K562 (cell line): ENCODE data around the gene CCT7. TPM values are rescaled to one million over a fixed set of nuclear protein-coding genes. Genes with fewer than 3 reads are reported as not detected.
A peak's percentile ranks its signal among the peaks of the same experiment; 100 is the strongest.

ENCODE experiments used
- CBFA2T3 ChIP-seq: fragments of 450-650 bp; IDR thresholded peaks from 2 replicates; pipeline ENCODE4 v1.6.1; 2017
- CREM ChIP-seq: IDR thresholded peaks from 2 replicates; pipeline ENCODE4 v1.6.1; 2014; ENCODE audit warnings: antibody characterized with exemption, low read depth
- FOXK2 ChIP-seq, 2 experiments: fragments of 450-650 bp; IDR thresholded peaks in 1 of 2; conservative IDR thresholded peaks in 1 of 2; 2 replicates each; pipeline ENCODE4 v1.6.1; 2016; ENCODE audit warnings: low read depth in 2 of 2, mild to moderate bottlenecking in 1 of 2
- GMEB1 ChIP-seq: fragments of 250-450 bp; sonication (Bioruptor Pico); IDR thresholded peaks from 2 replicates; pipeline ENCODE4 v1.4.0; 2020; ENCODE audit warnings: mild to moderate bottlenecking
- HDAC8 ChIP-seq: fragments of 450-650 bp; IDR thresholded peaks from 2 replicates; pipeline ENCODE4 v1.6.1; 2016; ENCODE audit warnings: mild to moderate bottlenecking, missing genetic modification characterization, moderate library complexity, missing compliant biosample characterization
- HLTF ChIP-seq: fragments of 450-650 bp; IDR thresholded peaks from 2 replicates; pipeline ENCODE4 v1.6.1; 2016
- L3MBTL2 ChIP-seq: fragments of 450-650 bp; IDR thresholded peaks from 2 replicates; pipeline ENCODE4 v1.6.1; 2016; ENCODE audit warnings: mild to moderate bottlenecking, moderate library complexity
- NEUROD1 ChIP-seq: fragments of 150-350 bp; IDR thresholded peaks from 2 replicates; pipeline ENCODE4 v1.6.1; 2014; ENCODE audit warnings: borderline replicate concordance, low read length, low read depth; ENCODE audit not compliant: partially characterized antibody
- U2AF1 ChIP-seq: fragments of 200-400 bp; formaldehyde crosslinking; optimal IDR thresholded peaks from 2 replicates; pipeline ENCODE3; 2017; ENCODE audit warnings: mild to moderate bottlenecking, low read depth, low read length, moderate library complexity
- ZFPM2 ChIP-seq: fragments of 250-450 bp; sonication (Bioruptor Pico); IDR thresholded peaks from 2 replicates; pipeline ENCODE4 v1.5.1; 2022; ENCODE audit warnings: mild to moderate bottlenecking
- ZNF41 ChIP-seq: fragments of 250-450 bp; sonication (Bioruptor Pico); conservative IDR thresholded peaks from 2 replicates; pipeline ENCODE4 v1.4.0; 2020; ENCODE audit warnings: mild to moderate bottlenecking
- polyA plus RNA-seq, 8 experiments: library from polyadenylated mRNA; depleted of rRNA in 4 of 8; stranded (reverse) in 5 of 8; unstranded in 3 of 8; fragments of >200 nt; fragmentation: Nextera tagmentation in 2 of 8; fragmentation: Illumina TruSeq in 1 of 8; extraction: Ambion mirVana in 2 of 8; extraction: Trizol in 1 of 8; gene quantifications; 2 replicates each; pipeline versions ENCODE4 v1.2.1 to v1.2.3, GENCODE V29; 2011 to 2014; ENCODE audit warnings: inconsistent platforms in 1 of 8, missing spikeins in 1 of 8
- total RNA-seq, 7 experiments: library from RNA; depleted of rRNA in 6 of 7; stranded (reverse); fragments of >200 nt in 6 of 7; fragmentation: Illumina TruSeq in 2 of 7; extraction: Trizol in 2 of 7; gene quantifications; 2 replicates each; pipeline versions ENCODE4 v1.2.1 to v1.2.3, GENCODE V29; 2011 to 2021; ENCODE audit warnings: low replicate concordance in 1 of 7
- TF ChIP-seq, protein P1 (sequence below), 2 experiments: IDR thresholded peaks; 2 replicates each; pipeline ENCODE4 v1.6.1; 2012; ENCODE audit warnings: improper control_type of control experiment in 2 of 2, low read depth in 2 of 2, low read length in 2 of 2, borderline replicate concordance in 1 of 2
- TF ChIP-seq, protein P2 (sequence below): sonication (generic); formaldehyde crosslinking; IDR thresholded peaks from 2 replicates; pipeline ENCODE4 v1.9.0; 2022; ENCODE audit warnings: mild to moderate bottlenecking, missing genetic modification reagents
- TF ChIP-seq, protein P3 (sequence below), 3 experiments: IDR thresholded peaks in 2 of 3; conservative IDR thresholded peaks in 1 of 3; 2 replicates each; pipeline ENCODE4 v1.5.1; 2011 to 2012; ENCODE audit warnings: low read length in 3 of 3, mild to moderate bottlenecking in 3 of 3, control low read depth in 2 of 3, improper control_type of control experiment in 1 of 3, inconsistent platforms in 1 of 3, low read depth in 1 of 3, mixed read lengths in 1 of 3, moderate library complexity in 1 of 3; ENCODE audit not compliant: insufficient read depth in 2 of 3
- TF ChIP-seq, protein P4 (sequence below): sonication (generic); formaldehyde crosslinking; IDR thresholded peaks from 2 replicates; pipeline ENCODE4 v1.8.0; 2022; ENCODE audit warnings: mild to moderate bottlenecking, missing genetic modification reagents

The CCT7 gene
- total and polyA plus RNA-seq, 9 of the 15 experiments (the other 6 are each of a cell fraction or from before 2014, with no cell fraction given) = 326 to 856 (median 638) TPM

- TF ChIP-seq, protein P1, sequence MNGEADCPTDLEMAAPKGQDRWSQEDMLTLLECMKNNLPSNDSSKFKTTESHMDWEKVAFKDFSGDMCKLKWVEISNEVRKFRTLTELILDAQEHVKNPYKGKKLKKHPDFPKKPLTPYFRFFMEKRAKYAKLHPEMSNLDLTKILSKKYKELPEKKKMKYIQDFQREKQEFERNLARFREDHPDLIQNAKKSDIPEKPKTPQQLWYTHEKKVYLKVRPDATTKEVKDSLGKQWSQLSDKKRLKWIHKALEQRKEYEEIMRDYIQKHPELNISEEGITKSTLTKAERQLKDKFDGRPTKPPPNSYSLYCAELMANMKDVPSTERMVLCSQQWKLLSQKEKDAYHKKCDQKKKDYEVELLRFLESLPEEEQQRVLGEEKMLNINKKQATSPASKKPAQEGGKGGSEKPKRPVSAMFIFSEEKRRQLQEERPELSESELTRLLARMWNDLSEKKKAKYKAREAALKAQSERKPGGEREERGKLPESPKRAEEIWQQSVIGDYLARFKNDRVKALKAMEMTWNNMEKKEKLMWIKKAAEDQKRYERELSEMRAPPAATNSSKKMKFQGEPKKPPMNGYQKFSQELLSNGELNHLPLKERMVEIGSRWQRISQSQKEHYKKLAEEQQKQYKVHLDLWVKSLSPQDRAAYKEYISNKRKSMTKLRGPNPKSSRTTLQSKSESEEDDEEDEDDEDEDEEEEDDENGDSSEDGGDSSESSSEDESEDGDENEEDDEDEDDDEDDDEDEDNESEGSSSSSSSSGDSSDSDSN (IDR thresholded peaks at IDR 0.05; ENCODE audit: borderline replicate concordance in 1 of 2, low read depth in 2 of 2, low read length in 2 of 2) = 0 out of 4 replicates have a peak, but pooled peaks have one; percentile 19 to 54
- TF ChIP-seq GMEB1 (CRISPR knock-in tag) = 0 out of 2 replicates have a peak, but pooled peaks have one; percentile 21
- TF ChIP-seq FOXK2 (conservative IDR thresholded peaks at IDR 0.05 in 1 of 2, IDR thresholded peaks at IDR 0.05 in 1 of 2; ENCODE audit: low read depth in 2 of 2) = peak; percentile 83 to 90
- TF ChIP-seq HDAC8 (tag) = 0 out of 2 replicates have a peak, but pooled peaks have one; percentile 57
- no peak for TF ChIP-seq ZNF41 (CRISPR knock-in tag)
- TF ChIP-seq CREM = 0 out of 2 replicates have a peak, but pooled peaks have one; percentile 67
- TF ChIP-seq NEUROD1 = peak; percentile 98
- TF ChIP-seq HLTF = peak; percentile 64; the same call in 1 of the 2 replicates
- TF ChIP-seq CBFA2T3 = 0 out of 2 replicates have a peak, but pooled peaks have one; percentile 3
- no peak for TF ChIP-seq U2AF1
- TF ChIP-seq, protein P2, sequence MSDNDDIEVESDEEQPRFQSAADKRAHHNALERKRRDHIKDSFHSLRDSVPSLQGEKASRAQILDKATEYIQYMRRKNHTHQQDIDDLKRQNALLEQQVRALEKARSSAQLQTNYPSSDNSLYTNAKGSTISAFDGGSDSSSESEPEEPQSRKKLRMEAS (CRISPR knock-in tag) = peak; percentile 64
- peak; percentile 93 for TF ChIP-seq L3MBTL2
- 0 out of 2 replicates have a peak, but pooled peaks have one; percentile 42 for TF ChIP-seq ZFPM2 (CRISPR knock-in tag)
- TF ChIP-seq, protein P3, sequence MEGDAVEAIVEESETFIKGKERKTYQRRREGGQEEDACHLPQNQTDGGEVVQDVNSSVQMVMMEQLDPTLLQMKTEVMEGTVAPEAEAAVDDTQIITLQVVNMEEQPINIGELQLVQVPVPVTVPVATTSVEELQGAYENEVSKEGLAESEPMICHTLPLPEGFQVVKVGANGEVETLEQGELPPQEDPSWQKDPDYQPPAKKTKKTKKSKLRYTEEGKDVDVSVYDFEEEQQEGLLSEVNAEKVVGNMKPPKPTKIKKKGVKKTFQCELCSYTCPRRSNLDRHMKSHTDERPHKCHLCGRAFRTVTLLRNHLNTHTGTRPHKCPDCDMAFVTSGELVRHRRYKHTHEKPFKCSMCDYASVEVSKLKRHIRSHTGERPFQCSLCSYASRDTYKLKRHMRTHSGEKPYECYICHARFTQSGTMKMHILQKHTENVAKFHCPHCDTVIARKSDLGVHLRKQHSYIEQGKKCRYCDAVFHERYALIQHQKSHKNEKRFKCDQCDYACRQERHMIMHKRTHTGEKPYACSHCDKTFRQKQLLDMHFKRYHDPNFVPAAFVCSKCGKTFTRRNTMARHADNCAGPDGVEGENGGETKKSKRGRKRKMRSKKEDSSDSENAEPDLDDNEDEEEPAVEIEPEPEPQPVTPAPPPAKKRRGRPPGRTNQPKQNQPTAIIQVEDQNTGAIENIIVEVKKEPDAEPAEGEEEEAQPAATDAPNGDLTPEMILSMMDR (IDR thresholded peaks at IDR 0.05 in 2 of 3, conservative IDR thresholded peaks at IDR 0.05 in 1 of 3; ENCODE audit: insufficient read depth in 2 of 3, low read depth in 1 of 3, low read length in 3 of 3) = no peak
- TF ChIP-seq, protein P4, sequence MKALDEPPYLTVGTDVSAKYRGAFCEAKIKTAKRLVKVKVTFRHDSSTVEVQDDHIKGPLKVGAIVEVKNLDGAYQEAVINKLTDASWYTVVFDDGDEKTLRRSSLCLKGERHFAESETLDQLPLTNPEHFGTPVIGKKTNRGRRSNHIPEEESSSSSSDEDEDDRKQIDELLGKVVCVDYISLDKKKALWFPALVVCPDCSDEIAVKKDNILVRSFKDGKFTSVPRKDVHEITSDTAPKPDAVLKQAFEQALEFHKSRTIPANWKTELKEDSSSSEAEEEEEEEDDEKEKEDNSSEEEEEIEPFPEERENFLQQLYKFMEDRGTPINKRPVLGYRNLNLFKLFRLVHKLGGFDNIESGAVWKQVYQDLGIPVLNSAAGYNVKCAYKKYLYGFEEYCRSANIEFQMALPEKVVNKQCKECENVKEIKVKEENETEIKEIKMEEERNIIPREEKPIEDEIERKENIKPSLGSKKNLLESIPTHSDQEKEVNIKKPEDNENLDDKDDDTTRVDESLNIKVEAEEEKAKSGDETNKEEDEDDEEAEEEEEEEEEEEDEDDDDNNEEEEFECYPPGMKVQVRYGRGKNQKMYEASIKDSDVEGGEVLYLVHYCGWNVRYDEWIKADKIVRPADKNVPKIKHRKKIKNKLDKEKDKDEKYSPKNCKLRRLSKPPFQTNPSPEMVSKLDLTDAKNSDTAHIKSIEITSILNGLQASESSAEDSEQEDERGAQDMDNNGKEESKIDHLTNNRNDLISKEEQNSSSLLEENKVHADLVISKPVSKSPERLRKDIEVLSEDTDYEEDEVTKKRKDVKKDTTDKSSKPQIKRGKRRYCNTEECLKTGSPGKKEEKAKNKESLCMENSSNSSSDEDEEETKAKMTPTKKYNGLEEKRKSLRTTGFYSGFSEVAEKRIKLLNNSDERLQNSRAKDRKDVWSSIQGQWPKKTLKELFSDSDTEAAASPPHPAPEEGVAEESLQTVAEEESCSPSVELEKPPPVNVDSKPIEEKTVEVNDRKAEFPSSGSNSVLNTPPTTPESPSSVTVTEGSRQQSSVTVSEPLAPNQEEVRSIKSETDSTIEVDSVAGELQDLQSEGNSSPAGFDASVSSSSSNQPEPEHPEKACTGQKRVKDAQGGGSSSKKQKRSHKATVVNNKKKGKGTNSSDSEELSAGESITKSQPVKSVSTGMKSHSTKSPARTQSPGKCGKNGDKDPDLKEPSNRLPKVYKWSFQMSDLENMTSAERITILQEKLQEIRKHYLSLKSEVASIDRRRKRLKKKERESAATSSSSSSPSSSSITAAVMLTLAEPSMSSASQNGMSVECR (CRISPR knock-in tag) = peak; percentile 66; the same call in 1 of the 2 replicates
Observed at GRCh38 chr2:73233154-73233931, 765 bp upstream of the CCT7 start, which contains the start of gene PRADC1 (continued).
